Measurements from ENCODE around the gene DTL. TPM values are rescaled to one million over a fixed set of nuclear protein-coding genes. Genes with fewer than 3 reads are reported as not detected.
A peak's percentile ranks its signal among the peaks of the same experiment; 100 is the strongest.

The DTL gene
- total RNA-seq, 8 experiments from 2014 or later, result 1.1 to 32.5 (median 3.0) TPM

DNA sequence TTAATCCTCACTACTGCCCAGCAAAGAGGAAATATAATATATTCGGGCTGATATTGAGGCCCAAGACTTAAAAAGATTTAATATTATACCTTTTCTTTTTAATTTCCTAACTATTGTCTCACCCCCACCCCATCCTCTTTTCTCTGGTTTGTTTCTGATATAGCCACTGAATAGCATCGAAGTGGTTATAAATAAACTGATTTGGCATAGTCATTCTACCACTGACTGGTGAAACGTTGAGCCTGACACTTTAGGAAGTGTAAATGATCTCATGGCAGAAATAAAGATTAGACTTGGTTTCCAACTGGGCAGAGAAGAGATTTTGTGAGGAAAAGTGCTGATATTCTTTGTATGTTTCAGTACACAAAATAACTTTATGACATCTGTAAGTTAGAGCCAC is 39.3 kb downstream of the DTL start:
- 44 to 100% (median 96%) methylated on average over 1 to 3 of the region's 3 CpGs; no CpG with 5 or more reads in 1 of the 10 experiments for WGBS, 10 experiments
- H3K4me3 ChIP-seq, result no peak overlapping the region
- no peak for ATAC-seq (replicated peaks in 6 of 8)
- no peaks in the 10 kb centered on the region for H3K4me1 ChIP-seq (replicated peaks in 1 of 2)
- in situ Hi-C loops (cut with MboI; ENCODE audit: low pct_unique_long_range_greater_than_20kb in 2 of 9, low sequenced_read_pairs in 9 of 9, unreplicated experiment in 9 of 9), result loop anchor here in 2 of 9 experiments (10.0 to 25.0 kb wide), 2 partner anchors 212 to 380 kb away; partner anchors contain the start of gene PPP2R5A (in 1 of the 2)
- no peak overlapping the region for H3K27ac ChIP-seq

GRCh38 chr1:212077028-212077427 is 41.5 kb downstream of the DTL start:
- in situ Hi-C loops (cut with MboI; ENCODE audit: low pct_unique_long_range_greater_than_20kb in 2 of 9, low sequenced_read_pairs in 9 of 9, unreplicated experiment in 9 of 9), result loop anchor here in 1 of 9 experiments (10.0 kb wide), 1 partner anchor 378 kb away; no protein-coding TSS in a partner anchor
- H3K4me3 ChIP-seq, result no peak overlapping the region
- 55 to 96% (median 83%) methylated on average over 2 of the region's 2 CpGs; no CpG with 5 or more reads in 2 of the 10 experiments for WGBS, 10 experiments

GRCh38 chr1:212078826-212079225 is 43.3 kb downstream of the DTL start:
- WGBS, 10 experiments, result 63 to 100% (median 91%) methylated on average over 1 to 2 of the region's 2 CpGs
- Histone ChIP-seq H3K27ac (no peak overlapping the region), H3K4me3 (no peak overlapping the region), H3K4me1 (replicated peaks in 1 of 2) (no peaks in the 10 kb centered on the region)
- ATAC-seq (replicated peaks in 6 of 8), result no peak
- in situ Hi-C loops (cut with MboI; ENCODE audit: low pct_unique_long_range_greater_than_20kb in 2 of 9, low sequenced_read_pairs in 9 of 9, unreplicated experiment in 9 of 9), result loop anchor here in 1 of 9 experiments (10.0 kb wide), 1 partner anchor 376 kb away; no protein-coding TSS in a partner anchor

More at GRCh38 chr1:212077028-212077427, 41.5 kb downstream of the DTL start:
- Histone ChIP-seq H3K4me1 (replicated peaks in 1 of 2) (no peaks in the 10 kb centered on the region), H3K27ac (no peak overlapping the region)
- ATAC-seq (replicated peaks in 6 of 8), result peak in 3 of 8 experiments; percentile 41 to 94 (median 73)

DNA sequence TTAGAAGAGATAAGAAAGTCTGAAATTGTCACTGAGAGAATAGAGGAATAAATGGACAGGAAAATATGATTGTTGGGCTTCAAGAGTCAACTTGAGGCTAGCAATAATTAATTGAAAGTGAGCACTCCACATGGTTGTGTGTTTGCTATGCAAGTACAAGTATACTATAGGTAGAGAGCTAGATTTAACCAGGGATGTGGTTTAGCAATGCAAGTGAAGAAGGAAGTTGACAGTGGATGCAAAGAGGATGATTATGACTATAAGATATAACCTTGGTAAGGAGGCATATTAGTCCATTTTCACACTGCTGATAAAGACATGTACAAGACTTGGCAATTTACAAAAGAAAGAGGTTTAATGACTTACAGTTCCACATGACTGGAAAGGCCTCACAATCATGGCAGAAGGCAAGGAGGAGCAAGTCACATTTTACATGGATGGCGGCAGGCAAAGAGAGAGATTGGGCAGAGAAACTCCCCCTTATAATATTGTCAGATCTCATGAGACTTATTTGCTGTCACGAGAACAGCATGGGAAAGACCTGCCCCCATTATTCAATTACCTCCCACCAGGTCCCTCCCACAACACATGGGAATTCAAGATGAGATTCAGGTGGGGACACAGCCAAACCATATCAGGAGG is 47.3 kb downstream of the DTL start:
- no peaks in the 10 kb centered on the region for H3K4me1 ChIP-seq (replicated peaks in 1 of 2)
- no peak overlapping the region for H3K27ac ChIP-seq
- no peak overlapping the region for H3K4me3 ChIP-seq
- ATAC-seq (replicated peaks in 6 of 8), result no peak
- 80 to 100% (median 96%) methylated on average over 1 to 2 of the region's 2 CpGs; no CpG with 5 or more reads in 2 of the 10 experiments for WGBS, 10 experiments
- in situ Hi-C loops (cut with MboI; ENCODE audit: low pct_unique_long_range_greater_than_20kb in 2 of 9, low sequenced_read_pairs in 9 of 9, unreplicated experiment in 9 of 9), result loop anchor here in 1 of 9 experiments (10.0 kb wide), 1 partner anchor 372 kb away; no protein-coding TSS in a partner anchor

GRCh38 chr1:212089560-212090163 is 54.1 kb downstream of the DTL start:
- 81 to 100% (median 97%) methylated on average over 1 to 3 of the region's 3 CpGs; no CpG with 5 or more reads in 1 of the 10 experiments for WGBS, 10 experiments
- no peak overlapping the region for H3K4me3 ChIP-seq
- no peak overlapping the region for H3K27ac ChIP-seq
- H3K4me1 ChIP-seq (replicated peaks in 1 of 2), result no peaks in the 10 kb centered on the region
- in situ Hi-C loops (cut with MboI; ENCODE audit: low pct_unique_long_range_greater_than_20kb in 2 of 9, low sequenced_read_pairs in 9 of 9, unreplicated experiment in 9 of 9), result loop anchor here in 1 of 9 experiments (10.0 kb wide), 1 partner anchor 365 kb away; no protein-coding TSS in a partner anchor
- ATAC-seq (replicated peaks in 6 of 8), result no peak

DNA sequence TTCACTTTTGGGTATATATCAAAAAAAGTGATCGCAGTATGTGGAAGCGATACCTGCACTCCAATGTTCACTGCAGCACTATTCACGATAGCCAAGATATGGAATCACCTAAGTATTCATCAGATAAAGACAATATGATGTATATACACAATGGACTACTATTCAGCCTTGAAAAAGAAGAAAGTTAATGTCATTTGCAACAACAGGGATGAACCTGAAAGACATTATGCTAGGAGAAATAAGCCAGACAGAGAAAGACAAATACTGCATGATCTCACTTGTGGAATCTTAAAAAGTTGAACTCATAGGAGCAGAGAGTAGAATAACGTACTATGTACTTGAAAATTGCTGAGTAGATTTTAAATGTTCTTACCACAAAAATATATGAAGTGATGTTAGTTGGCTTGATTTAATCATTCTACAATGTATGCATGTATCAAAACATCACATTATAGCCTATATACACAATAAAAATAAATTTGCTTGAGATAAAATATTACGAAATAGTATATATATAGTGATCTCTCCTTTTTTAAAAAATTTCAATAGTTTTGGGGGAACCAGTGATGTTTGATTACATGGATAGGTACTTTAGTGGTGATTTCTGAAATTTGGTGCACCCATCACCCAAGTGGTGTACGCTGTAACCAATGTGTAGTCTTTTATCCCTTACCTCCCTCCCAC is 56.0 kb downstream of the DTL start:
- no peaks in the 10 kb centered on the region for H3K4me1 ChIP-seq (replicated peaks in 1 of 2)
- 70 to 100% (median 83%) methylated on average over 4 to 6 of the region's 6 CpGs for WGBS, 10 experiments
- no peak for ATAC-seq (replicated peaks in 6 of 8)
- no peak overlapping the region for H3K27ac ChIP-seq
- H3K4me3 ChIP-seq, result no peak overlapping the region
- in situ Hi-C loops (cut with MboI; ENCODE audit: low pct_unique_long_range_greater_than_20kb in 2 of 9, low sequenced_read_pairs in 9 of 9, unreplicated experiment in 9 of 9), result no loop called here

- Histone ChIP-seq H3K4me1 (replicated peaks in 1 of 2) (no peaks in the 10 kb centered on the region), H3K27ac (no peak overlapping the region), H3K4me3 (no peak overlapping the region)
- in situ Hi-C loops (cut with MboI; ENCODE audit: low pct_unique_long_range_greater_than_20kb in 2 of 9, low sequenced_read_pairs in 9 of 9, unreplicated experiment in 9 of 9), result no loop called here
- WGBS, 10 experiments, result 91 to 100% (median 97%) methylated on average over 2 of the region's 2 CpGs
- ATAC-seq (replicated peaks in 6 of 8), result no peak
These were observed 61.8 kb downstream of the DTL start for GRCh38 chr1:212097360-212097759.

DNA sequence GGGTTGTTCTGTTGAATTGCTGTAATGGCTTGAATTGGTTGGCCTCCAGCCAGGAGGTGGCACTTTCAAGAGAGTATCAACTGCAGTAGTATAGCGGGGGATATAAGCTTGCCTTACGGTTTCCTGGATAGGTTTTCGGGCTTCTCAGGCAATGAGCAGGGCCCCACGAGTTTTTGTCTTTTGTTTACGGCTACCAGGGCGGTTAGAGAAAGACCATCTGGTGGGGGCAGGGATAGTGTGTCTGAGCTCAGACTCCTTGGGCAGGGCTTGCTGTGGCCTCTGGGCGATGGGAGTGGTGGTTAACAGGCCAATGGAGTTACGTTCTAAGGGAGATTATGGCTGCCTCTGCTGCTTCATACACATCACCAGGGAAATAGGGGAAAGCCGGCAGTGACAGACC is 62.8 kb downstream of the DTL start:
- peak in 1 of 8 experiments; percentile 26 for ATAC-seq (replicated peaks in 6 of 8)
- in situ Hi-C loops (cut with MboI; ENCODE audit: low pct_unique_long_range_greater_than_20kb in 2 of 9, low sequenced_read_pairs in 9 of 9, unreplicated experiment in 9 of 9), result no loop called here
- H3K4me3 ChIP-seq, result no peak overlapping the region
- WGBS, 10 experiments, result 73 to 100% (median 92%) methylated on average over 3 to 9 of the region's 9 CpGs; no CpG with 5 or more reads in 1 of the 10 experiments
- no peaks in the 10 kb centered on the region for H3K4me1 ChIP-seq (replicated peaks in 1 of 2)
- H3K27ac ChIP-seq, result no peak overlapping the region

- in situ Hi-C loops (cut with MboI; ENCODE audit: low pct_unique_long_range_greater_than_20kb in 2 of 9, low sequenced_read_pairs in 9 of 9, unreplicated experiment in 9 of 9), result no loop called here
- no peak for ATAC-seq (replicated peaks in 6 of 8)
- Histone ChIP-seq H3K27ac (no peak overlapping the region), H3K4me1 (replicated peaks in 1 of 2) (no peaks in the 10 kb centered on the region), H3K4me3 (no peak overlapping the region)
- WGBS, 10 experiments, result 94 to 100% (median 100%) methylated on average over 2 to 3 of the region's 3 CpGs; no CpG with 5 or more reads in 5 of the 10 experiments
These were observed 63.2 kb downstream of the DTL start for GRCh38 chr1:212098771-212099170.

- ATAC-seq (replicated peaks in 6 of 8), result no peak
- Histone ChIP-seq H3K4me1 (replicated peaks in 1 of 2) (no peaks in the 10 kb centered on the region), H3K4me3 (no peak overlapping the region), H3K27ac (no peak overlapping the region)
- in situ Hi-C loops (cut with MboI; ENCODE audit: low pct_unique_long_range_greater_than_20kb in 2 of 9, low sequenced_read_pairs in 9 of 9, unreplicated experiment in 9 of 9), result no loop called here
These were observed 65.7 kb downstream of the DTL start for GRCh38 chr1:212101251-212101650.

DNA sequence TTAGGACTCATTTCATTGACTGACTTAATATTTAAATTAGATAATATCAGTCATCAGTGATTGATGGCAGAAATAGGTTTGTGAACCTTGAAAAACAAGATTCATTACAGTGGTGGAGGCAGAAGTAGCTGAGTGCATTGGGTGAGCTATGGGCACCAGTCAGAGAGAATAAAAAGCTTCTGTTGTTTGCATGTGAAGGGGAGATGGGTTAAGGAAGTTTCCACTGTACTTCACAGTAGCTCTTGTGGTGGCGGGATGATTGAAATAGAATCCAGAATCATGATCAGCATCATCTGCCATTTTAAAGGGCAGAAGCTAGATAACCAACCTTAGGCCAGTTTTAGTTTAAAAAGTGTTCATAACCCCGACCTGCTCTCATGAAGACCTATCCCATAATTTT is 66.2 kb downstream of the DTL start:
- Histone ChIP-seq H3K4me3 (no peak overlapping the region), H3K27ac (no peak overlapping the region), H3K4me1 (replicated peaks in 1 of 2) (no peaks in the 10 kb centered on the region)
- in situ Hi-C loops (cut with MboI; ENCODE audit: low pct_unique_long_range_greater_than_20kb in 2 of 9, low sequenced_read_pairs in 9 of 9, unreplicated experiment in 9 of 9), result no loop called here
- 83 to 100% (median 100%) methylated on average over 1 to 2 of the region's 2 CpGs for WGBS, 10 experiments
- no peak for ATAC-seq (replicated peaks in 6 of 8)

DNA sequence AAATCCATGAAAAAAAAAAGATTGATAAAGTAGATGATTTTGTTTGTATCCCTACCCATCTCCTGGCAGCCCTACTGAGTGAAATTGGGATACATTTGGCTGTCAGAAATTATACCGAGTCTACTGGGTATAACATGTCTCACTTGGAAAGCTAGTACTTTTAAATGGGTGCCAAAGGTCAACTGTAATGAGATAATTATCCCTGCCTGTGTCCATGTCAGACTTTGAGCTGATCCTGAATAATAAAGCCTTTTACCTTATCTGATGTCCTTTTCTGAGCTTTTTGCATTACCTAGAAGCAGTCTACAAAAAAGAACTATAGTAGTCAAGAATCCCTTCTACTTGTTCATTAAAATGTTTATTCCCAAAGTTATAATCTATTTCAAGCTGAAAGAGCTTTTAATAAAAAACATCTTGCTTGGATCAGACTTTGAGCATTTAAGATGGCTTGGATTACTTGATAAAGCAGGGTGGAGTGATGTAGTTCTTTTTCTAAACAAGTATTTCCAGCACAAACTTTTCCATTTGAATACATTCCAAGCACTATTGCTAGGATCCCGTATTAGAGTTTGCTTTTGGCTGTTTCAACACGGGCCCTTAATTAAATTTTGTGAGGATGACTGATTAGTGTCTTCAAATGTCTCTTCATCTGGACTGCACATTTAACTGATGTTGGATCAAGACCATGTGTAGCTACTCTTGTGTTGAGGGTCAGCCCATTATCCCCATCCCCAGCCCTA is 69.2 kb downstream of the DTL start:
- H3K27ac ChIP-seq, result no peak overlapping the region
- WGBS, 10 experiments, result 21 to 100% (median 85%) methylated on average over 1 to 3 of the region's 3 CpGs; no CpG with 5 or more reads in 1 of the 10 experiments
- H3K4me3 ChIP-seq, result no peak overlapping the region
- H3K4me1 ChIP-seq (replicated peaks in 1 of 2), result no peaks in the 10 kb centered on the region
- no peak for ATAC-seq (replicated peaks in 6 of 8)
- in situ Hi-C loops (cut with MboI; ENCODE audit: low pct_unique_long_range_greater_than_20kb in 2 of 9, low sequenced_read_pairs in 9 of 9, unreplicated experiment in 9 of 9), result no loop called here

All from motor neuron (in vitro differentiated cells).